GM23338 (cell line): Measurements from ENCODE around the gene C12orf60.

Experiments used
- CREB1 ChIP-seq: fragments of 250-450 bp; sonication (Bioruptor Pico); IDR thresholded peaks from 2 replicates; pipeline ENCODE4 v1.5.0; 2020; ENCODE audit warnings: low read depth, mild to moderate bottlenecking, moderate library complexity
- CTCF ChIP-seq, 2 experiments: fragments of 200-600 bp in 1 of 2; sonication (generic) in 1 of 2; conservative IDR thresholded peaks; 2 replicates each; pipeline versions ENCODE4 v1.5.1 to v1.6.1; 2016 to 2017; ENCODE audit warnings: antibody characterized with exemption in 2 of 2, low read depth in 2 of 2, mild to moderate bottlenecking in 2 of 2, moderate library complexity in 1 of 2
- EZH2phosphoT487 ChIP-seq: fragments of 200-600 bp; sonication (generic); IDR thresholded peaks from one replicate; pipeline ENCODE4 v1.8.1; 2018; ENCODE audit warnings: antibody characterized with exemption; ENCODE audit not compliant: unreplicated experiment
- REST ChIP-seq: IDR thresholded peaks from one replicate; pipeline ENCODE4 v1.6.1; 2018; ENCODE audit warnings: antibody characterized with exemption; ENCODE audit not compliant: unreplicated experiment

- no peak for TF ChIP-seq CTCF (conservative IDR thresholded peaks at IDR 0.05; ENCODE audit: low read depth in 2 of 2)
- TF ChIP-seq CREB1 = no peak
- TF ChIP-seq REST = no peak
- no peak for TF ChIP-seq EZH2phosphoT487
Observed at GRCh38 chr12:14826491-14826890, 23.0 kb downstream of the C12orf60 start.
